Mesodermal cell (in vitro differentiated cells): ENCODE measurements around the gene BLOC1S6.

Experiments used
- H3K27ac ChIP-seq: 2 replicates; pipeline ENCODE4 v1.7.0; 2013; ENCODE audit warnings: mild to moderate bottlenecking, low read depth, low read length, moderate library complexity; ENCODE audit not compliant: severe bottlenecking
- H3K36me3 ChIP-seq: 2 replicates; pipeline ENCODE4 v1.7.1; 2013; ENCODE audit warnings: mild to moderate bottlenecking, low read length, moderate library complexity; ENCODE audit not compliant: control insufficient read depth, insufficient read depth
- H3K4me1 ChIP-seq: one replicate; pipeline ENCODE4 v1.7.1; 2013; ENCODE audit warnings: mild to moderate bottlenecking, low read length; ENCODE audit not compliant: insufficient read depth, control insufficient read depth, poor library complexity, severe bottlenecking
- H3K4me3 ChIP-seq: 2 replicates; pipeline ENCODE4 v1.7.0; 2013; ENCODE audit warnings: low read length, control low read depth, mild to moderate bottlenecking; ENCODE audit not compliant: insufficient read depth, poor library complexity, severe bottlenecking; ENCODE audit errors: extremely low read depth
- H3K9me3 ChIP-seq: 2 replicates; pipeline ENCODE4 v1.7.1; 2013; ENCODE audit warnings: mild to moderate bottlenecking, low read length, moderate library complexity; ENCODE audit not compliant: control insufficient read depth
- WGBS, 2 experiments: methylation state at CpG; one replicate each; pipeline ENCODE4 v1.1.5; 2013; ENCODE audit warnings: missing lambda C conversion rate in 2 of 2; ENCODE audit not compliant: insufficient coverage in 2 of 2; 5-methylcytosine and 5-hydroxymethylcytosine counted together

Gene BLOC1S6

DNA sequence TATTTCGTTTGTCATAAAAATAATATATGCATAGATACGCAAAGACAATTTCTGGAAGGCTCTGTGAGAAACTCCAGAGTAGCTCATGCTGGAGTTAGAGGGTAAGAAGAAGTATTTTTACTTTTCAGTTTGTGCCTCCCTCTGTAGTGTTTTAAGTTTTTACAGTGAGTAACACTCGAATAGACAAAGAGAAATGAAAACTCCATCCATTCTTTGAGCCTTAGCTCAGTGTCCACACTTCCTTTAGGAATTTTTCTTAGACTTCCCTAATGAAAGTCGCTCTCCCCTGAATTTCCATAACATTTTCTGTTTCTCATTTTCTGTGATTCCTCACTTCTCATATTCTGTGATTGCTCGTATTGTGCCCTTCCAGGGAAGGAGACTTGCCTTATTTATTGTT, 2.1 kb downstream of the BLOC1S6 start:
- Histone ChIP-seq H3K4me3 (no peak overlapping the region), H3K4me1 (peaks cover 16% of the 10 kb centered on the region), H3K27ac (no peak overlapping the region), H3K36me3 (peaks cover 28% of the 10 kb centered on the region), H3K9me3 (no peaks in the 10 kb centered on the region)
- WGBS, 2 experiments: 85 to 100% methylated on average over 3 to 4 of the region's 5 CpGs

DNA sequence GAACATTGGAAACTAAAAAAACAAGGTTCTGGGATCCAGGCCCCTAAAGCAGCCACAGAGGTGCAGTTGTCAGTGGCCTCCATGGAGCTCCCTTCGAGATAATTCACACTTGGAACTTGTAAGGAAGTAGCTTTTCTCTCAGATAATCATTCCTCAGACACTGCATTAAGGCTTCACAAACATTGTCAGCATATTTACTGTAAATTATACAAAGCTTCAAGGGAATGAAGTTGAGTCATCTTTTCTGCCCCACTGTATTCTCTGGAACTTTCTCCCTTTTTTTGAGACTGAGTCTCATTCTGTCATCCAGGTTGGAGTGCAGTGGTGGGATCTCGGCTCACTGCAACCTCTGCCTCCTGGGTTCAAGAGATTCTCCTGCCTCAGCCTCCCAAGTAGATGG, 7.1 kb downstream of the BLOC1S6 start:
- Histone ChIP-seq H3K36me3 (peaks cover 59% of the 10 kb centered on the region), H3K27ac (no peak overlapping the region), H3K9me3 (peaks cover 10% of the 10 kb centered on the region), H3K4me1 (peaks cover 8% of the 10 kb centered on the region), H3K4me3 (no peak overlapping the region)
- WGBS, 2 experiments: 94 to 100% methylated on average over 1 to 2 of the region's 2 CpGs

DNA sequence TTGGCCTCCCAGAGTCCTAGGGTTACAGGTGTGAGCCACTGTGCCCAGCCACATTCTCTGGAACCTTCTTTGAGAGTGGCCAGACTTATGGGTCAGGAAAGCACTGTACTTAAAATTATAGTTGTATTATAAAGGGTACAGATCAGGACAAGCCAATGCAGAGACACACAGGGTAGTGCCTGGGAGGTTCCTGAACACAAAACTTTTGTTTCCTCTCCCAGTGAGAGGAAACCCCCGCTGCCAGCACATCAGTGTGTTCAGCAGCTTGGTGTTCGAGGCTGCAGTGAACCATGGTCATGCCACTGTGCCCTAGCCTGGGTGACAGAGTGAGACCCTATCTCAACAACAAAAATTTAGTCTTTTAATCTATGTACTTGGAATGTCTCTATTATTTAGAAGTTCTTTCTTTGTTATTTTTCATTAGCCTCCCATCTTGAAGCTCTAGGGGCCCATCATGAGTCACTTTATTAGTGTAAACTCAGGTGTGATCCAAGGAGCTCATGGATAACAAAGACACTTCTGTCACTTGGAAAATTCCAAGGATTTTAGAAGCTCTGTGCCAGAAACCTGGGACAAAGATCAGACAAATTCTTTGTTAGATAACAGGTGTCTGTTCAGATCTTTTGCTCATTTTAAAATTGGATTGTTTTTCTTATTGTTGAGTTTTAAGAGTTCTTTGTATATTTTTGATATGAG, 7.8 kb downstream of the BLOC1S6 start:
- peaks cover 59% of the 10 kb centered on the region for H3K36me3 ChIP-seq
- H3K4me1 ChIP-seq: peaks cover 3% of the 10 kb centered on the region
- peaks cover 10% of the 10 kb centered on the region for H3K9me3 ChIP-seq
- no peak overlapping the region for H3K4me3 ChIP-seq
- no peak overlapping the region for H3K27ac ChIP-seq
- WGBS, 2 experiments: 79 to 86% methylated on average over 1 to 2 of the region's 2 CpGs

DNA sequence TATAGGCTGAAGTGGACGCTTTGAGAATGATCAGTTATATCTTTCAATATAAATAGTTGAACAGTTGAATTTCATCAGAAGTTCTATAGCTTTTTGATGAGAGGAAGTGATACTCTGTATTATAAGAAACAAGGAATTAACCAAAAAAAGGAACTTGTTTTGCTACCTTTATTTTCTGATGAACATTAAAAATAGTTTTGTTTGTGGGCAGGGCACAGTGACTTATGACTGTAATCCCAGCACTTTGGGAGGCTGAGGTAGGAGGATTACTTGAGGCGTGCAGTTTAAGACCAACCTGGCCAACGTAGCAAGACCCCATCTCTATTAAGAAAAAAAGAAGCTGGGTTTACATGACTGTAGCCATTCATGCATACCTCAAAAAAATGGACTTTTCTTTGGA, 16.7 kb downstream of the BLOC1S6 start:
- WGBS, 2 experiments: no CpG with 5 or more reads among the region's 3 CpGs
- Histone ChIP-seq H3K4me3 (no peak overlapping the region), H3K4me1 (no peaks in the 10 kb centered on the region), H3K27ac (no peak overlapping the region), H3K36me3 (peaks cover 41% of the 10 kb centered on the region), H3K9me3 (no peaks in the 10 kb centered on the region)

DNA sequence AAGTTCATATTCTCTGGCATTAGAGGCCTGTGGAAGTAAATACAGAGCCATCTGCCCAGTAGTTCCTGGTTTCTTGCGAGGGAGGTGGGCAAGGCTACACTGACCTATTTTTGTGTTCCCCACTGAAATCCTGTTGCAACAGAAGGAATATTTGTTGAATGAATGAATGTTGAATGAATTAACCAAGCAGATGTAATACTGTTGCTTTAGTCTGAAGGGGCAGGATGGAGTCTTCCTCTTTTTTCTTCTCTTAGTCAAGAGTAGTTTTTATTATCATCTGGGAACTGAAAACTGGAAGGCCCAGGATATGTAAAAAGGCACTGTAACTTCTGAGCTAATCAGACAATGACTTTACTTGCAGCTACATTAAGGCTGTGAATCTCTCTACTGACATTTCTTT, 17.1 kb downstream of the BLOC1S6 start:
- Histone ChIP-seq H3K36me3 (peaks cover 41% of the 10 kb centered on the region), H3K4me3 (no peak overlapping the region), H3K9me3 (no peaks in the 10 kb centered on the region), H3K4me1 (no peaks in the 10 kb centered on the region), H3K27ac (no peak overlapping the region)
- 100% methylated on average over 1 of the region's 1 CpG for WGBS, 2 experiments

DNA sequence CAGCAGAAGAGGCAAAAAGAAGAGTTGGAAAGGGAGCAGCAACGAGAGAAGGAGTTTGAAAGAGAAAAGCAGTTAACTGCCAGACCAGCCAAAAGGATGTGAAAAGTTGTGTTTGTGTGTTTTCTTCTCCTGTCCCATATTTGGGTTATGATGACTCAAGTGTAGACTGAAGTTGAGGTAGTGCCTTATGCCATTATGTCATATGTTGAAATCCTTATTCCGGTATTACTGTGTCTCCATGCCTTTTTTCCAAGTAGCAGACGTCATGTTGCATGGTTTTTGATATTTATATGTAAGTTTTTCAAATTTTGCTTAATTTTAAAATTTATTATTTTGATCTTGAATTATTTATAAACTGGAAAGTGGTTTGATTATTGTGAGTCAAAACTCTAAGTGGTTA, 19.2 kb downstream of the BLOC1S6 start:
- no peaks in the 10 kb centered on the region for H3K9me3 ChIP-seq
- WGBS, 2 experiments: 88 to 96% methylated on average over 1 to 3 of the region's 3 CpGs
- no peak overlapping the region for H3K27ac ChIP-seq
- H3K36me3 ChIP-seq: peaks cover 43% of the 10 kb centered on the region
- no peaks in the 10 kb centered on the region for H3K4me1 ChIP-seq
- H3K4me3 ChIP-seq: no peak overlapping the region

DNA sequence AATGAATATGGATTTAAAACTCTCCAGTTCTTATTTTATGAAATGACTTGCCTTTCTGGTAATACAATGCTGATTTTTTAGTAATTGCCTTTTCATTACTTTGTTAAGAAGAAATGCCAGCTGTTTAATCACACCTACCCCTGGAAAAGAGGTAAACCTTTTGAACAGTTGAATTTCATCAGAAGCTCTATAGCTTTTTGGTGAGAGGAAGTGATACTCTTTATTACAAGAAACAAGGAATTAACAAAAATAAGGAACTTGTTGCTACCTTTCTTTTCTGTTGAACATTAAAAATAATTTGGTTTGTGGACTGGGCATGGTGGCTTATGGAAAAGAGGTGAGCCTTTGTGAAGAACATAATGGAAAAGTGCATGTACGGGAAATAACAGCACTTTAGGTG, 19.7 kb downstream of the BLOC1S6 start:
- H3K9me3 ChIP-seq: no peaks in the 10 kb centered on the region
- no peak overlapping the region for H3K27ac ChIP-seq
- peaks cover 43% of the 10 kb centered on the region for H3K36me3 ChIP-seq
- H3K4me3 ChIP-seq: no peak overlapping the region
- no peaks in the 10 kb centered on the region for H3K4me1 ChIP-seq
- WGBS, 2 experiments: 83 to 100% methylated on average over 1 of the region's 1 CpG

DNA sequence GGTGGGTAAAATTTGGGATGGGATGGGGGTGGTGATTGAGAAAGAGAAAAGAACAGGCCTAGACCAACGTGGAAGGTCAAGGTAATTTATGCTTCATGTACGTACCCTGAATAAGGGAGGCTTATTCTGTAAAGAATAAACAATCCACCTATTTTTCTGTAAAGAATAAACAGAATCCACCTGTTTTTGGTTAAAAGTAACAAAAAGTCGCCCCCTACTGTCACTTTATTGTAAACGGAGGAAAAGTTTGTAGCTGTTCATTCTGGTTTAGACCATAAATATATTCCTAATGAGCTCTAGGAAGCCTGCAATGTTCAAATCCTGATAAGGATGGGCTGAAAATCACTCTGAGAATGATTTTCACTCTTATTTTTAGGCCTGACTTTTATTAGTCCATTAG, 24.1 kb downstream of the BLOC1S6 start:
- H3K36me3 ChIP-seq: peaks cover 23% of the 10 kb centered on the region
- peaks cover 7% of the 10 kb centered on the region for H3K4me1 ChIP-seq
- no peak overlapping the region for H3K27ac ChIP-seq
- no peak overlapping the region for H3K4me3 ChIP-seq
- no CpG with 5 or more reads among the region's 4 CpGs for WGBS, 2 experiments
- H3K9me3 ChIP-seq: no peaks in the 10 kb centered on the region

DNA sequence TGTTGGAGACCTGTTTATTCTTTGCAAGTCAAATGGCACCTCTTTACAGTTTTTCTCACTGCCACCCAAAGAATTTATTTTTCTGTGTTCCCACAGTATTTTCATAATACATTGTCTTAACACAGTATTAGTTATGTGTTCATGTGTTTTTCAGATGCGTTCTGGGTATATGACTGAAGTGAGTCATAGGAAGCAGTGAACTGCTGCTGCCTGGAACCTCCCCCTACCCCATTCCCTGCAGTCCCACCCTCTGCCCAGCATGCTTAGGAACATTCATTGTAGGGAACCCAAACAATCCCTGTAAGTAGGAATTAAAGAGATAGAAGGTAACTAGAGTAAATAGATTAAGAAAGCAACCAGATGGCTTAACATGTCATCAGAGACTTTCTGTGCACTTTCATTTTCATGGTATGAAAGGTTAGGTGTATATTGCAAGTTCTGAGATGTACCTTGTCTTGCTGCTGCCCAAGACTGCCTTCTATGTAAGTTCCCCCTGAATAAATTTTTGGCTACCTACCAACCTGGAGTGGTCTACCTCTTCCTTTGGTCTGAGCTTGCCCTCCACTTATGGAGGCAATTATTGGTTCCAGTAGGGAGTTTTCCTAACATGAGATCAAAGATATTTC, 25.7 kb downstream of the BLOC1S6 start:
- no CpG with 5 or more reads among the region's 1 CpG for WGBS, 2 experiments
- H3K36me3 ChIP-seq: peaks cover 10% of the 10 kb centered on the region
- H3K4me1 ChIP-seq: peaks cover 15% of the 10 kb centered on the region
- H3K9me3 ChIP-seq: no peaks in the 10 kb centered on the region
- H3K27ac ChIP-seq: no peak overlapping the region
- no peak overlapping the region for H3K4me3 ChIP-seq

DNA sequence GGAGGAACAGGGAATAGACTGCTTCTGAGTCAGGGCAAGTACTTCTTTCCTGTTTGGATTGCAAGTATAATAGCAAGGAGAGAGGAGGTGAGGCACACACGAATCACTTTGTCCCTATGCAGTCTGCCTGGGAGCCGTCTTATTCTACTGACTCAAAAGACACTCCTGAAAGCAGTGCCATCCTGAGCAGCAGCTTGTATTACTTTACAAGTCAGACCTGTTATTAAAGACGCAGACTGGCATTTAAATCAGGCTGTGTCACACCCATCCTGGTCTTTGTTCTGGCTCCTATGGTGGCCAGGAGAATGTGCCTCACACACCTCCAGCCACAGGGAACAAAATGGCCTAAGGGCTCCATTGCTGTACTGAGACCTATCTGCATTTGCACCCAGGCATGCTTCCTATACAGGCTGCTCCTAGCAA, 29.7 kb downstream of the BLOC1S6 start:
- H3K36me3 ChIP-seq: no peaks in the 10 kb centered on the region
- H3K4me1 ChIP-seq: peaks cover 15% of the 10 kb centered on the region
- no peaks in the 10 kb centered on the region for H3K9me3 ChIP-seq
- 59 to 64% methylated on average over 2 to 3 of the region's 3 CpGs for WGBS, 2 experiments
- no peak overlapping the region for H3K27ac ChIP-seq
- no peak overlapping the region for H3K4me3 ChIP-seq

DNA sequence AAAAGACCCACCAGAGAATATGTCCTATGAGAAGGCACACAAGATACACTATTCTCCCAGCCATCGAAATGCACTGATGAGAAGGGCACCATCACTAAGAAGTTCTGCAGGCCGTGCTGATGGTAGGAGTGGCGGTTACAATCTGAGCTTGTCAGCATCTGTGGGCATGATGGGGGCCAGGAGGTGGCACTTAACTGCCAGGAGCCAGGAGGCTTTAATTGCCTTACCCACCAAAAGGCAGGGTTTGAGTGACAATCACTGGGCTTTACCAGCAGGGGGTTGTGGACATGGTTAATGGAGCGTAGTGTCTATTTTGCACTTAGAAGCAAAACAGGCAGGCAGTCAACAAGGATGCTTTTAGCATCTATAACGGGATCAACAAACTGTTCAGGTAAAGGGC, 31.6 kb downstream of the BLOC1S6 start:
- 89 to 92% methylated on average over 2 to 3 of the region's 5 CpGs for WGBS, 2 experiments
- H3K9me3 ChIP-seq: no peaks in the 10 kb centered on the region
- H3K36me3 ChIP-seq: no peaks in the 10 kb centered on the region
- H3K4me1 ChIP-seq: peaks cover 9% of the 10 kb centered on the region
- no peak overlapping the region for H3K4me3 ChIP-seq
- no peak overlapping the region for H3K27ac ChIP-seq
